Colon (tissue), 2 donors: Measurements from ENCODE around the gene NKTR.
"Not testable (repeated sequence)": the region's sequence is repeated elsewhere in the genome, so short reads cannot be mapped to it uniquely, and the experiment has no call there.

Experiments
- FAIRE-seq: peaks from 2 replicates; lab custom pipeline; 2012; peaks lifted over from hg19 to GRCh38; lab: Jason Lieb, UNC
- donor health status: control.
- donor health status: control.

The NKTR gene

DNA sequence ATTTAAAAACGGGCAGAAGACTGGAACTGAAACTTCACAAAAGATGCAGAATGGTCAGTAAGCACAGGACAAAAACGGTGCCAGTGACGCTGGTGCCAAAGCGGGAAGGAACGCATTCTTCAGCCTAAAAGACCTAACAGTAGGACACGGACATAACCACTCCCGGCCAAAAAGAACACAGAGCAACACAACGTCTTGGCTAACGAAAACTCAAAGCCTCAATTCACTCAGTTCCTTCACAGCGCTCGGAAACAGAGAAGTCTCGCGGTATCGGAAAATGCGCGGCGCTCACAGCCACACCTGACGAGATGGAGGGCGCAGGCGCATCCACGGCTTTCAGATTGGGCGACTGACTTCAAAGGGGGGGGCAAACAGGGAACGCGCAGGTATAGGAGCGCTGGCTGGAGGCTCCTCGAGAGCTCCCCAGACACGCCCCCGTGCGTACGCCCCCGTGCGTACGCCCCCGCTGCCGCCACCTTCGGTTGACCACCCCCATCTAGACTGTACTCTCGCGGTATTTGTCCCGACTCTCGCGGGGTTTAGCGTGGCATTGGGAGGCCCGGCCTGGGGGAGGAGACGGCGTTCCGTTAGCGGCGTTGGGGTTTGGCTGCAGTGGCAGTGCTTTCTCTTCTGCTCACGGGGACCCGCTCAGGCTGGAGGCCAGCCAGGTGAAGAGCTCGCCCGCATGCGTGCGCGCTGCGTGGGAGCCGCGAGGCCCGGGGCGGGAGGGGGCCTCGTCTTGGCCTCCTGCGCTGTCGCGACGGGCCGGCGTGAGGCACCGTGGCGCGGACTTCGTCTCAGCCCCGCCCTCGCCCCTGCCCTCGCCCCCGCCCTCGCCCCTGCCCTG, at the start of gene NKTR:
NKTR (plus strand) TSS at position 576 of the 847 bp plus-strand sequence. CDS start 321 bp downstream, outside the sequence.
- no peak for FAIRE-seq

DNA sequence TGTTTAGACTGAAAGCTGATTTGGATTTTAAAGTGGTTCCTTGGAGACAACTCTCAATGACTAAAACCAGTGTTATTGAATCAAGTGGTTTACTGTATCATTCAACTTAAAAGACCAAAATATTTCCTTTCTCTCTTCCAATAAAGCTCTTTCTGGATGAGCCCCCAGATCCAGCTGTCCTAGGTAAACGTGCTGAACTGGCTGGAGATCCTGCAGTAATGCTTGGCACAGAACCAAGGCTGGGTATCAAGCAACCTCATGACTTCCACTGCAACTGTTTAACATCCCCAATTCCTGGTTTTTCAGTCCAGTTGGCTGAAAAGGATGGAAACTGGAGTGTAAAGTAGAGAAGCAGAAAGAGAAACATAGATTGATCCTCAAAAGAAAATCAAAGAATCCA, 47.7 kb upstream of the NKTR start:
- no peak for FAIRE-seq

DNA sequence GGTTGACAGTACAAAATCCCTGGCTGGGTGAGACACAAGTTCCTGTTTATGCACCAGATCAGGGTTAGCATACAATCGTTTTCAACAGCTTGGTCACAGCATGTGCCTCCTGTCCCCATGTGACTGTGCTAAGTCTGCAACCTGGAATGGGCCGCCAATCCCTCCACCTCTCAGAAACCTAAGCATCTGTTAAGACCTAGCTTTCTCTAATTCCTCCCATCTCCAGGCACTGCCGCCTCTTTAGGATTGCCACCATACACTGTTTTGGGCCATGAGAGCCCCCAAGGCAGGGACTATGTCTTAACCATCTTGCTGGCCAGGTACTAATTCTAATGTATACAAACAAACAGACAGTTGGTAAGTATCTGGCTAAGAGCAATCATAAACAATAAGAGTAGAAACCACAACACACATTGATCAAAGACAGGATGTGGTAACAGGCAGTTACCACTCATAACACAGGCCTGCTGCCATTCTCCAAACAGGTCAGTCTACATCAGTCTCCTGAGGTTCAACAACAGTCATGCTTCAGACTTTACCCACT, 44.3 kb upstream of the NKTR start:
- FAIRE-seq, result no peak

DNA sequence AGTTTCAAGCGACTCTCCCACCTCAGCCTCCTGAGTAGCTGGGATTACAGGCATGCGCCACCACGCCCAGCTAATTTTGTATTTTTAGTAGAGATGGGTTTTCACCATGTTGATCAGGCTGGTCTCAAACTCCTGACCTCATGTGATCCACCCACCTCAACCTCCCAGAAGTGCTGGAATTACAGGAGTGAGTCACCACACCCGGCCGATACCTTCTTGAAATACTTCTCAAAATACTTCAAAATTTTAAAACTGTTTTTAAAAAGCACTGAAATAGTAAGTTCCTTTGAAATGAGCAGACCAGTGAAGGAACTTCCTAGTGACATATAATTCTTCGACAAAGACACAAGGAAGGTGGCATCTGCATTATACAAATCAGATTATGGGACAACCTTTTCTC, 43.7 kb upstream of the NKTR start:
- FAIRE-seq, result not testable (repeated sequence)

DNA sequence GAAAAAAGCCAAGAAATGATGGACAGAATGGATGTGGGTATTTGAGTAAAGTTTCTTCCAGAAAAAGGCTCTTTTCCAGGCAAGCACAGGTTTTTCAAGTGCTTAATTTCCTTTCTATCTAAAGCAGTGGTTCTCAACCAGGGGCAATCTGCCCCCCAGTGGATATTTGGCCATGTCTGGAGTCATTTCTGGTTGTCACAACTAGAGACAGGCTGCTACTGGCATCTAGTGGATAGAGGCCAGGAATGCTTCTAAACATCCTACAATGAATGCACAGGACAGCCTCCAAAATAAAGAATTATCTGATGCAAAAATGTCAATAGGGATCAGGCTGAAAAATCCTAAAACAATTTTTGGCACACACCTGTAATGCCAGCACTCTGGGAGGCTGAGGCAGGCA, 42.6 kb upstream of the NKTR start:
- no peak for FAIRE-seq

DNA sequence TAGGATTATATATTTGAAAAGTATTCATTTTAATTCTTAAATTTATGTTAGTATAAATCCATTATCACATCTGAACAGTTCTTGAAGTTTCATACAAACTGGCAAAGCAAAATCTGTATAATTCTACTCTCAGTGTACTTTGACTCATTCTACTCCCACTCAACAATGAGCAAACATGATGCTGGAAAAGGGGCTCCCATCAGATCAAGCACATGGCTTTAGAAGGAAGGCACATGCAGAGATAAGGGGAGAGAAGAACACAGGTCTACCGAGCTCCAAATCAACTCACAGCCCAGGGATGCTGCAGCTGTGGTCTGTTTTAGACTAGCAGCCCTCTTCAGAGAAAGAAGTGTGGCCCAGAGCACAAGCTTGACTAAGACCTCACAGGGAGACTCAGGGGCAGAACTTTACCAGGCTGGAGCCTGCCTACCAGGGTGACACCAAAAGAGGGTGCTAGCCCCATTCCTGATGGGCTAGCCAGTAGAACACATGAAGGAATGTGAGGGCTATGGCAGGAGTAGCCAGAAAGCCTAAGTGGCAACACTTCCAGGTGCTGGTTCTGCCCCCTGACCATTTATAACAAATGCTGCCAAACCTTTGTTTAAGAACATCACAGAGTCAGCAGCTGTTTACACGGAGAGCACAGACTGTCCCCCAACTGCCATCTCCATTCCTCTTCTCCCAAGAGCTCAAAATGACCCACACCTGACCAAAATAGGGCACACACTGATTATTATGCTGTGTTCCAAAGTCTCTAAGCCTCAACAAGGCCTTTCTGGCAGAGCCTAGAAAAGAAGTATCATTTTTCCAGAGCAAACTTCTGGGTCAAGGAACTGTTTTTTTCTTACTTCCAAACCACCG, 38.2 kb upstream of the NKTR start:
- no peak for FAIRE-seq

DNA sequence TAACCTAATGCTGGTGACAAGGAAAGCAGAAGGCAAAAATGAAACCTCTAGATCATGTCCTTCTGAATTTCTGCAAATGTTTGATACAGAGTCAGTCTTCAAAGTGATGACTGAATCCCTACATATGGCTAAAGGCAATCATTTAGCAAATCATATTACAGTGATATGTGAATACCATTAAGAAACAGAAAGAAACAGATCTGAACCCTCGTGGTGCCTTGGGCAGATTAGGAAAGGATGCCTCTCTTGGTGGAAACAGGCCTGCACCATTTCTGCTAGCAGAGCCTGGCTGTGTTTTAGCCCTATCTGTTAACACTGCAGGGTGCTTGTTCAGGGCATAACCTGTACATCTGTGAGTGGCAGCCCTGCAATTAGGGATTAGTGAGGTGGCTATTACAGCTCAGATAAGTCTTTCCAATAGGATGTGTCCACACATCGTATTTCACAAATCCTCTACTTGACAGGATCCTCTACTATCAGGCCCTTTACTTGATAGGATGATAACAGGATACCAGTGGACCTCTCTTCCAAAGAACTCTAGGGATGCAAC, 30.8 kb upstream of the NKTR start:
- FAIRE-seq, result no peak

DNA sequence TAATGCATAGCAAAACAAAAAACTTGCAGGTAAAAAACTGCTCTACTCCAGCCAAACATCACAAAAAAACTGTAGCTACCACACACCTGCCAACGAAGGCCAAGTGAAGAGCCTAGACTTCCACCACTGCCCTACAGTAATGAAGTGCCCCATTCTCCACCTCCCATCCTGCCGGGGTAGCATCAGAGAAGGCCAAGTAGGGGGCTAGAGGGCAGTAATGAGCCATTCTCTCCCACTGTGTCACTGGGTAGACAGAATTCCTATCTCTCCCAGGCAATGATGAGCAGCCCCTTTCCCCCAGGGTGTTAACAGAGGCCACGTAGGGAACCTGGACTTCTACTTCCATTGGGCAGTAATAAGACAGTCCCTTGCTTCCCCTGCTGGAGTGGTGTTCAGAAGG, 28.2 kb upstream of the NKTR start:
- no peak for FAIRE-seq

DNA sequence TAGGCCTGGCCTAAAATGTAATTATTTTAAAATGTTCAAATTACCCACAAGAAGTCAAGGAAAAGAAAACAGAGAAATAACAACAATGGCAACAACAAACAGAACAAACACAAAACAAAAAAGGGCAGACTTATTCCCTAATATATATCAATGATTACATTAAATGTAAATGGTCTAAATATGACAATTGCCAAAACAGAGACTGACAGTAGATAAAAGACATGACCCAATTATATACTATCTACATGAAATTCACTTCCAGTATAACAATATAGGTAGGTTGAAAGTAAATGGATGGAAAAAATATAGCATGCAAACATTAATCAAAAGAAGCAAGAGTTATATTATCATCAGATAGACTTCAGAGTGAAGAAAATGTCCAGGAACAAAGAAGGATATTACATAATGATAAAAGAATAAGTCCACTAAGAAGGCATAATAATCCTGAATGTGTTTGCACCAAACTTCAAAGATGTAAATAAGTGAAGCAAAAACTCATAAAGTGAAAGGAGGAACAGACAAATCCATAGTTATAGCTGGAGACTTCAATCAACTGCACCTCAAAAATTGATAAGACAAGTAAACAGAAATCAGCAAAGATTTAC, 25.2 kb upstream of the NKTR start:
- no peak for FAIRE-seq

DNA sequence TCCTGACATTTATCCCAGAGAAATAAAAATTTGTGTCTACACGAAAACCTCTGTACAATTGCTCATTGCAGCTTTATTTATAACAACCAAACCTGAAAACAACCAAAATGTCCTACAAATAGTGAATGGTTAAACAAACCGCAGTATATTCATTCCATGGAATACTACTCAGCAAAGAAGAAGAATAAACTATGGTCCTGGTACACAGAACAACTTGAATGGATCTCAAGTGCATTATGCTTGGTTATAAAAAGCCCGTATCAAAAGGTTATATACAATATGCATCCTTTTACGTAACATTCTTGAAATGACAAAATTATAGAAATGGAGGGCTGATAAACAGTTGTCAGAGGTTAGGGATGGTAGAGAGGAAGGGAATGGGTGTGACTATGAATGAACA, 22.4 kb upstream of the NKTR start:
- no peak for FAIRE-seq

DNA sequence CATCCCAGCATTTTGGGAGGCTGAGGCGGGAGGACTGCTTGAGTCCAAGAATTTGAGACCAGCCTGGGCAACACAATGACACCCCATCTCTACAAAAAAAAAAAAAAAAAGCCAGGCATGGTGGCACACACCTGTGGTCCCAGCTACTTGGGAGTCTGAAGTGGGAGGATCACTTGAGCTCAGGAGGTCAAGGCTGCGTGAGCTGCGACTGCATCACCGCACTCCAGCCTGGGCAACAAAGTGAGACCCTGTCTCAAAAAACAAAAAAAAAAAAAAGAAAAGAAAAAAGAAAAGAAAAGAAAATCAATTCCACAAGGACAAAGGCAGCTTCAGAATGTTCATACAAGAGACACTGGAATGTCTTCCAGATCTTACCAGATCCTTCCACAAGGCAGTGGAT, 21.1 kb upstream of the NKTR start:
- not testable (repeated sequence) for FAIRE-seq

DNA sequence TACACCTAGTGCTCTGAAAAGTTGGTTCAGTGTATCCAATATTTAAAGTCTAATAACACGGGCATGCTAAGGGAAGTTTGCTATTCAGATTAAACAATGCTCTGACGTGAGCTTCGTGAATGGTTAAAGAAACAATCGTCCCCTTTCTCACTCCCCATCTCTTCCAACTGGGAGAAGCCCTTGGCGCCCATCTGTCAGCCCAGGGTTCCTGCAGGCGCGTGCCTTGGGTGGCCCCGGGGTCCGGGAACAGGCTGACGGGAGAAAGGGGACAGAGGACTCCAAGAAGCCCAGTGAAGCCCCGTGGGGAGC, 19.1 kb upstream of the NKTR start:
- FAIRE-seq, result no peak

DNA sequence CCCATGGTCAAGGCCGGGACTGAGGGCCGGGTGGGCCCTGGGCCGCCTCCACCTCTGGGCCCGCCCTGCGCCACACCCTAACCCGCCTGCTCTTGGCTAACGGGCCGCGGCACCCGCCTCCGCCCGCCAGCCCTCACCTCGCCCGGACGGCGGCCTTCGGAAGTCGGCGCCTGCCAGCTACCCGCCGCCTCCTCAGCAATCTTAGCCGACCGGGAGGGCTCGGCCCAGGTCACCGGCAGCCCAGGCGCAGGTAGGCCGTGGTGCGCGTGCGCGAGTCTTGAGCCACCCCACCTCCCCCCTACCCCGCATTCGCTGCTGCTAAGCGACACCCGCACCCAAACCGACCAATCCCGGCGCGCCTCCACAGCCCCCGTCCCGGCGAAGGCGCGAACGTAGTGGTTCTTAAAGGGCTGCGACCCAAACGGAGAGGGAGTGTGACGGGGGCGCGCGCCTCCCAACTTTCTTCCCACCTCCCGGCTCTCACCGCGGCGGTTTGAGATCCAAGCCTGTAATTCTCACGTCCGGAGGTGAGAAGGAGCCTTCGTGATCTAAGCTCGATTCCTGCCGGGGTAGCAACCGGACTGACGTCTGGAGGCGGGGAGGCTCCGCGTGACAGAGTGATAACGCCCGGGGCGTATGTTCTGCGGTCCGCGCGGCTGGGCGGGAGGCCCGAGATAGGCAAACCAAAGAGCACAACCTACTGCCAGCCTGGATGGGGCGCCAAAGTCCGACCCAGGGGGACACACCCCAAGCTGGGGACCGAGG, 18.6 kb upstream of the NKTR start, which contains the start of gene SEC22C:
SEC22C (minus strand) TSS at position 259 of the 765 bp plus-strand sequence. CDS start 12,921 bp downstream, outside the sequence.
- FAIRE-seq, result no peak

DNA sequence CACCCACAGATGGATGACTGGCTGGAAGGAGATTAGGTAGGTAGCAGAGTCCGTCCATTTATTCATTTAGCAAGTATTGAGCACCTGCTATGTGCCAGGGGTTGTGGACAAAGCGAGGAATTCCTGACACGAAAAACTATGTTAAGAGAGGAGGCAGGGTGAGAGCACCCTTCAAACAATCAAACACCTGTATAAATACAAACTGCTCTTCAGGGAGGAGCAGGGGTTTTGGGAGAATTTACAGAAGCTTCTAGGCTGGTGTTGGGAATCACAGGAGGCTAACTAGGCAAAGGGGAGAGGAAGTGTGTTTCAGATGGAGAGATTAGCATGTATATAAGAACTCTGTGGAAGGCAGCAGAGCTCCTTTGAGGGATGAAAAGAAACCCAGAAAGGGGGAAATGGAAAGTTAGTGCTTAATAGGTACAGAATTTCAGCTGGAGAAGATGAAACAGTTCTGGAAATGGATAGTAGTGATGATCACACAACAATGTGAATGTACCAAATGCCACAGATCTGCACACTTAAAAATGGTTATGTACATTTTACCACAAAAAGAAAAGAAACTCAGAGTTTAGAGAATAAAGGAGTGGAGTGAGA, 17.9 kb upstream of the NKTR start:
- no peak for FAIRE-seq

DNA sequence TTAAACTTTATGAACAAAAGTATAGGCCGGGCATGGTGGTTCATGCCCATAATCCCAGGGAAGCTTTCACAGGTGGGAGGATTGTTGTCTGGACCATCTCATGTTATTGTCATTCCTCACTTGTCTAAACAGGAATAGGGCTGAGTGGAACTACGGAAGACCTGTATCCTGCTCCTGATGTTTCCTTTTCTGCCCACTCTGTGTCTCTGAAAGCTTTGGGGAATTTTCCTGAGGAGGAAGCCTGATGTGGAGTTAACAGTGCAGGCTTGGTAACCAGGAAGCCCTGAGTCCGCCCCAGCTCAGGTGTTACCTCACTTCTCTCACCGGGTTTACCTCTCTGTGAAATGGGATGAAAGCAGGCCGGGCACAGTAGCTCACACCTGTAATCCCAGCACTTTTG, 11.9 kb upstream of the NKTR start:
- FAIRE-seq, result no peak

DNA sequence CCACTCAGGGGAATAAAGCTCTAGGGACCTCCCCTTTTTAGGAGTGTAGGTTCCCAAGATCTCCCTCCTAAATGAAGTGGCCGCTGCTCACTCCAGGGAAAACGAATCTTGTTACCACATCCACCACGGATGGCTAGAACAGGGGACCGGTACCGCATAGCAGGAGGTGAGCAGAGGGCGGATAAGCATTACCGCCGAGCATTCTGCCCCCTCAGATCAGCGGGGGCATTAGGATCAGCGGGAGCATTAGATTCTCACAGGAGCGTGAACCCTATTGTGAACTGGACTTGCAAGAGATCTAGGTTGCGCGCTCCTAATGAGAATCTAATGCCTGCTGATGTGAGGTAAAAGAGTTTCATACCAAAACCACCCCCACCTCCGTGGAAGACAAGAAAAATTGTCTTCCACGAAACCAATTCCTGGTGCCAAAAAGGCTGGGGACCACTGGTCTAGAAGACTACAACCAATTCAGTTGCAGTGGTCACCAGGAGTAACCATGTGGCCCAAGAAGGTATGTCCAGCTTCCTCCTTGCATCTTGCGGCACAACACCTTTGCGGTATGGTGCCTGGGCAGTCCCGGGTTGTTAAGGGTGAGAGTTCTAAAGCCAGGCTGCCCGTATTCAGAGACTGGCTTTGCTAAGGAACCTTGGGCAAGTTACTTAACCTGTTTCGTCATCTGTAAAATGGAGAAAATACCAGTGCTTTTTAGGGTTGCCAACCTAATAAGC, 10.9 kb upstream of the NKTR start:
- no peak for FAIRE-seq

DNA sequence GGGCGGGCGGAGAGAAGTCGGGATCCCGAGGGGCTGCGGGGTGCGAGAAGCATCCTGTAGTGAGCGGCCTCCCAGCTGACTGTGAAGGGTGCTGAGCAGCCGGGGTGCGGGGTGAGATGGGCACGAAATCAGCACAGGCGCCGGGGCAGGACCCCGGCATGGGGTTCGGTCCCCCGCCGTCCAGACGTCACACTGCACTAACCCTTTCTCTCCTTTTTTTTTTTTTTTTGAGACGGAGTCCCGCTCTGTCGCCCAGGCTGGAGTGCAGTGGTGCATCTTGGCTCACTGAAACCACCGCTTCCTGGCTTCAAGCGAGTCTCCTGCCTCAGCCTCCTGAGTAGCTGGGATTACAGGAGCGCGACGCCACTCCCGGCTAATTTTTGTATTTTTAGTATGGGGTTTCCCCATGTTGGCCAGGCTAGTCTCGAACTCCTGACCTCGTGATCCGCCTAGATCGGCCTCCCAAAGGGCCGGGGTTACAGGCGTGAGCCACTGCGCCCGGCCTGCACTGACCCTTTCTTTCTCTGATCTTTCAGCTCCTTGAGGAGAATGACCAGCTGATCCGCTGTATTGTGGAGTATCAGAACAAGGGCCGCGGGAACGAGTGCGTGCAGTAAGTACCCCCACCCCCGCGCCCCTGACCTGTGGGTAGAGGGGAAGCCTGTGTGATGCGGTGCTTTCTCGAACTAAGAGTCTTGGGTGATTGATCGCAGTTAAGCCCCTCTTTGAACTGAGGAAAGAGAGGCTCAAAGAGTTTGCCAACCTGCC, 9.3 kb upstream of the NKTR start:
- FAIRE-seq, result no peak

DNA sequence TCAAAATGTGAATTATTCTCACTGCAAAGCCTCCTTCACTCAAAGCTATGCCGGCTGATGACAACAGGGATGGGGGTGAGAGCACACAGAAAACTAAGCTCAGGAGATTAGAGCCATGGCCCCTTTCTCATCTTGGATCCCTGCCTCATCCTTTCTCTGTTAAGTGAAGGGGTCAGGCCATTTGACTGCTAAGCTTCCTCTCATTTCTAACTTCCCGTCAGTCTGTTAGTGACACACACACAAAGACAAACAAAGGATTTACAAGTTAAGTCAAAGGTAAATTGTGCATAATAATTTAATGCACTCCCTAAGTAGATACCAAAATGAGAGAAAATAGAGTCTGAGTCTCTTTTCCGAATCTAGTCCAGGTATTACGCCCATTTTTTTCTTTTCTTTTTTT, 8.7 kb upstream of the NKTR start:
- FAIRE-seq, result no peak

DNA sequence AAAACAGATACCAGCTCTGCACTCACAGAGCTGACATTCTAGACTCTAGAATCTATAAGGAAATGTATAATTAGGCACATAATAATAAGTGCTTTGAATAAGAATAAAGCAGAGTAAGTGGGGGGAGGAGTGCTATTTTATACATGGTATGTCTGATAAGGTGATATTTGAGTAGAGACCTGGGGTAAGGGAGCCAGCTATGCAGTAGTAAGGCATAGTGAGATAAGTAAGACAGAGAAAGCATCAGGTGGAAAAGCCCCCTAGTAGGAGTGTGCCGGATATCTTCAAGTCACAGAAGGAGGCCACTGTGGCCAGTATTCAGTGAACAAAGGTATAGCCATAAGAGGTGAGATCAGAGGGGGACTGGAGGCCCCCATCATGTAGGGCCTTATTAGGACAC, 6.9 kb upstream of the NKTR start:
- no peak for FAIRE-seq

DNA sequence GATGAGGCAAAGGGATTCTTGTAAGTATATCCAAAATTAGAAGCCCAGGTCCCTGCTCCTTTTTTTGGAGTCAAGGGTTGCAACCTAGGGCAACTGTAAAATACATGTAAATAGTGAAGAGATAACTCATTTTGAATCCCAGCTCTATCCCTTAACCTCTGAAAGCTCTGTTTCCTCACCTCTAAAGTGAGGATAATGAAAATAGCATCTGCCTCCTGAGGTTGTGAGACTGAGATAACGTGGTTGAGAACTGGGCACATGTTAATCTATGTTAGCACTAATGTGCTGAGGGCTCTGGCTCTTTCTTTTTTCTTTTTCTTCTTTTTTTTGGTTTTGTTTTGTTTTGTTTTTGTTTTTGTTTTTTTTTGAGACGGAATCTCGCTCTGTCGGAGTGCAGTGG, 4.8 kb upstream of the NKTR start:
- no peak for FAIRE-seq
